CD4-positive, alpha-beta T cell treated with Interleukin-15 for 1 hour (primary cell): ENCODE measurements around the gene SCLT1.

ENCODE experiments used
- DNase-seq: peaks from one replicate; pipeline ENCODE4 v3.0.0-alpha.2; 2020

SCLT1 gene

DNA sequence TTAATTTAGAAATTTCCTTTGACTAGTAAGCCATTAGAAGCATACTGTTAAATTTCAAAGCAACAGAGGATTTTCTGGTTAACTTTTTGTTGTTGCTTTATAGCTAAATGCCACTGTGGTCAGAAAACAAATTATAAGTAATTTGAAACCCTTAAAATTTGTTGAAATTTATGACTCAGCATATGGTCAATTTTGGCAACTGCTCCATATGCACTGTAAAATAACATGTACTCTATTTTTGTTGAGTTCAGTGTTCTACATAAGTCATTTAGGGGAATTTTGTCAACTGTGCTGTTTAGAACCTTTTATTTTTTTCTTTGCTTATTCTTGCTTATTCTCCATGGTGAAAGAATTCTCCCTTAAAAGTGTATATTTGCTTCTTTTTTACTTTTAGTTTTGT, 28.6 kb downstream of the SCLT1 start:
- DNase-seq, result no peak

DNA sequence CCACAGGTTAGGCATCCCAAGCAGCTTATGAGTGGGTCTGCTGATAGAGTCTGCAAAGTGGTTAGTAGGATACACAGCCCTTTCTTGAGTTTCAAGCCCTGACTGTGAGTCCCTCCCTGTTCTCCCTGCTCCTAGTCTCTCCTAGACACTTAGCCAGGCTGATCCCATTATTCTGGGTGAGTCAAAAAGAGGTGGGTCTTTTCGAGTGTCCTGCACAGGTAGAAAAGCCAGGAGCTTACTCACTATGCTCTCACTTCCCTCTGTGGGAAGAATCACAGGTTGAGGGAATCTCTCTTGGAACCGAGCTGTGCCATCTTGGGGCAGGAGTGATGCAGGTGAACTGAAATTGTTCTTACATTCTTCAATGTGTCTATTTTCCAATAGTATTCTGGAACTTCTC, 29.7 kb downstream of the SCLT1 start:
- DNase-seq, result no peak

- DNase-seq, result no peak
Measured at GRCh38 chr4:129062580-129062979, 30.8 kb downstream of the SCLT1 start.

DNA sequence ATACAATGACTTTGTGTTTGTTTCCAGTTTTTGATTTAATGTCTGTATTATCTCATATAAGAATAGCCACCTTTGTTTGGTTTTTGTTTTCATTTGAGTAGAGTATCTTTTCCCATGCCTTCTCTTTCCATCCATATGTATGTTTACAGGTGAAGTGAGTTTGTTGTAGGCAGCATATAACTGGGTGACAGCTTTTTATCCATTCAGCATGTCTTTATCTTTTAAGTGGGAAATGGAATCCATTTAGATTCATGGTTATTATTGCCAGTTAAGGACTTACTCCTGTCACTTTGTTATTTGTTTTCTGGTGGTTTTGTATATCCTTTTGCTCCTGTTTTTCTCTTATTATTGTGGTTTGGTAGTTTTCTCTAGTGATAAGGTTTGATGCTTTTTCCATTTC, 34.3 kb downstream of the SCLT1 start:
- no peak for DNase-seq

DNA sequence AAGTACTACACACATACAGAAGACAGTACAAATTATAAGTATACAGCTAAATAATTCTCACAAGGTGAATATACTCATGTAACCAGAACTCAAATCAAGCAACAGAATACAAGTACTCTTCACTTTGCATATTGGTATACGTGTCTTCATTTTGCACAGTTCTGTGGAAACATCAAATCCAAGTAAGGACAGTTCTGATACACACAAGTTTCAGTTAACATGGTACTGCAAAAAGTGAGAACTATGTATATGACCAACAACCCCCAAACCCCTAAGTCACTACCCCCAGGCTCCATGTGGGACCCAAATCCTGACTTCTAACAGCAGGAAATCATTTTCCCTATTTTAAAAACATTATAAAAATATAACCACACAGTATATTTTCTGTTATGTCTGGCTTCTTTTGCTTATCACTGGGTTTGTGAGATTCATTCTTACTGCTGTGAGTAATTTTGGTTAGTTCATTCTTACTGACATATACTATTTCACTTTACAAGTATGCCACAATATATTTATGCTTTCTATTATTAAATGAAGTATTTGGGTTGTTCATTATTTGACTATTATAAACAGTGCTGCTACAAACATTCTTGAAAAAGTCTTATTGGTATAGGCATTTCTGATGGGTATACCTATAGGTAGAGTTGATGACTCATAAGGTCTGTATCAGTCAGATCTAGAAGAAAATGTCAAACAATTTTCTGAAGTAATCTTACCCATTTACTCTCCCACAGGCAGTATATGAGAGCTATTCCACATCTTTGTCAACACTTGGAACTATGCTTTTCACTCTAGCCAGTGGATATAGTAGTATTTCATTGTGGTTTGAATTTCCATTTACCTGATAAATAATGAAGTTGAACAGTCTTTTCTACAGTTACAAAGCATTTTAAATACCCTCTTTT, 47.0 kb downstream of the SCLT1 start:
- DNase-seq, result no peak

GRCh38 chr4:129043523-129043922, 49.8 kb downstream of the SCLT1 start:
- DNase-seq, result no peak

GRCh38 chr4:129040471-129040870, 52.9 kb downstream of the SCLT1 start:
- DNase-seq, result no peak

DNA sequence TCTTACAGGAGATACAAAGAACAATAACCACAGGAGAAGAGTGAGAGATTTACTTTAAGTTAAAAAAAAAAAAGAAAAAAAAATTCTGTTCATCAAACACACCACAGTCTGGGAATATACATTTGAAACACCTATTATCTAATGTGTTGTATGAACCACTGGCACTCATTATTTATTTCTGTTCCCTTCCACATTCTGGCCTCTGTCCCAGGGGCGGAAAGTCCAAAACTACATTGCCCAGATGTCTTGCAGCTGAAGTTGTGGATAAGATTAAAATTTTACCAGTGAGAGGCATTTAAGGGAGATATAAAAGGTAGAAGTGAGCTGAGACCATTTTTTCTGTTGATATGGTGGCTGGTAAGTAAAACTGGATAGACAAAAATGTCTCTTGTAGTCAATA, 56.2 kb downstream of the SCLT1 start:
- DNase-seq, result no peak

DNA sequence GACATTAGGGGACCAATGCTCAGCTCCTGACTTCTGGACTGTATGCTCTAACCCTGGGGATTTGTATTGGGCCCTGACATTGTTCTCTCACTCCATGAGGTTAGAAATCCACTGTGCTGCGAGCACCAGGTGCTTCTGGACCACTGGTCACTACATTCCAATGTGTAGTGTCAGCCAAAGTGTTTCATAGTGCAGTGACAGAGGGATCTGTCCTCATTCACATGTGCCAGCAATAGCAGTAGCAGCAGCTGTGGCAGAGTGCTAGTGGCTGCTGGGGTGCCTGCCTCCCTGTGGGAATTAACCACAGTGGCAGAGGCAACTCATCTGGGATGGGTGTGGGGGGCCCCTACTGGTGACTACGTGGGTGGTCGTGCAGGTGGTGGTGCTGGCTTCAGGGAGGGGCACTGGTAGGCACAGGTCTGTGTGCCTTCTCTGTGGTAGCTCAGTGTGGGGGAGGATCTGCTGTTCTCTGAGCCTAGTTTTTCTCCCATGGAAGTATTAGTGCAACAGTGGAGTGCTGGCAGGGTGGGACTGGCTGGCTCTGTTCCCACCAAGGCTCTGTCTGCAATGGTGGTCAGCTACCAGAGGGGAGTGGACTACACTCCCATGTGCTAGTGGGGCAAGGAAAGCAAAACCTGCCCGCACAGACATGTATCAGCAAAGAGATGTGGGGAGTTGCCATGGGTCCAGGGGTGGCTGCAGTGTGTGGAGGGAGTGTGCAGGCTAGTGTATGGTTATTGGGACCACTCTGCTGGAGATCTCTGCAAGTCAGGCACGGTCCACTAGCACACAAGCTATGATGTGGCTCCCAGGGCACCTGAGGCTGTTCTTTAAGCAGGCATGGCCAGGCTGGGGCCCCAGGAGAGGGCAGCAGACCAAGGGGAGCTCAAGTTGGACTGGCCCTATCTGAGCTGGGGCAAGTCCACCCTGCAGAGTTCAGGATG, 78.5 kb downstream of the SCLT1 start:
- no peak for DNase-seq

DNA sequence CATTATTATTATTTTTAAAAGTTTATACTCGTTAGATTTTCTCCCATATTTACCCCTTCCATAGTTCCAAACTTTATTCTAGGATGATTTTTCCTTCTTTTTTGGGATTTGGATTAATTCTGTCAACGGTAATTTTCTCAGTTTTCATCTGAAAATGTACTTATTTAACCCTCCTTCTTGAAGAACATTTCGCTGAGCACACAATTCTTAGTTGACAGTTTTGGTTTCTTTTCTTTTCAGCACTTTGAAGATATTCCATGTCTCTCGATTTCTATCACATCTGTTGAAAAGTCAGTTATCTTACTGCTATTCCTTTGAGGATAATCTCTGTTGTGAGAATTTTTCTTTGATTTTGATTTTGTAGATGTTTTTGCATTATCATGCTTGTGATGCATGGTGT, 85.2 kb downstream of the SCLT1 start:
- DNase-seq, result no peak

- DNase-seq, result no peak
Measured at GRCh38 chr4:128986908-128987307, 106.4 kb downstream of the SCLT1 start.

DNA sequence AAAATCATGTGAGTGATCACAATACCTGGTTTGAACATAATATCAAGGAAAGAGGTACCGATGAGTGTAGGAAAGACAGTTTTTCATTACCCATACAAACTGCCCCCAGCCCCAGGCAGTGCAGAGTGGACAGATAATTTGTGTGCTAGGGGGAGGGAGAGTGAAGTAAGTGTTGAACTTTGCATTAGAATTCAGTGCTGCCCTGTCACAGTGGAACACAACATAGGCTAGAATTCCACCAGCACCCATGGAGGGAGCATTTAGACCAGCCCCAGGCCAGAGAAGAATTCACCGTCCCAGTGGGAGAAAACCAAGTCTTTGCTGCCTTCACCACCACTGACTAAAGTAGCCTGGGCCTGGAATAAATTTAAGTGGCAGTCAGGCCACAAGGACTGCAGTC, 107.3 kb downstream of the SCLT1 start:
- no peak for DNase-seq

DNA sequence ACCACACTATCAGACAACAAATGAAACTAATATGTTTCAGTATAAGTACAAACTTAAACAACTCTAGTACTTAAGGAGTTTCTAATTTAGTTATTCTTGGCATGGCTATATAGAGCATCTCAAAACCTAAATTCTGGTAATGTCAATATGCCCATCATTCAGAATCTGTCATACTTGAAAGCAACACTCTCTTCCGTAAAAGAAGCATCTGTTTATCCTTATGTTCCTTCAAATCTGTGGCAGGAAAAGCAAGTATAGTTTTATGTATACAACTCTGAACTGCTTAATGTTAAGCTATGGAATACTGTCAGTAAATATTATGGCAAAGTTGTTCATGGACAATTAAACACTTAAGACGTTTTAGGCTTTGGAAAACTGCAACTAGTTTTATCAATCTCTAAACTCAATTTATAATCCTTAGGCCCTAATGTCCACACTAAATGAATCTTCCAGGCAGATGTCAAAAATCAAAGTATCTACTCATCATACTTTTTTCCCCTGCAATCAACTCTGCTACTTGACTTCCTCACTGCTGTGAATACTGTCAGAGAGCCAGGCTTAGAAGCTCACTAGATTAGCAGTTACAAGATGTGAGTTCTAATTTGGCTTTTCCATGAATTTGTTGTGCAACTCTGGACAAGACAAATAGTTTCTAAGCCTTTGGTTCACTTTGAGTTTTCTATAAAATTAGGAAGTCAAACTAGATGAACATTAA, 109.4 kb downstream of the SCLT1 start:
- no peak for DNase-seq

DNA sequence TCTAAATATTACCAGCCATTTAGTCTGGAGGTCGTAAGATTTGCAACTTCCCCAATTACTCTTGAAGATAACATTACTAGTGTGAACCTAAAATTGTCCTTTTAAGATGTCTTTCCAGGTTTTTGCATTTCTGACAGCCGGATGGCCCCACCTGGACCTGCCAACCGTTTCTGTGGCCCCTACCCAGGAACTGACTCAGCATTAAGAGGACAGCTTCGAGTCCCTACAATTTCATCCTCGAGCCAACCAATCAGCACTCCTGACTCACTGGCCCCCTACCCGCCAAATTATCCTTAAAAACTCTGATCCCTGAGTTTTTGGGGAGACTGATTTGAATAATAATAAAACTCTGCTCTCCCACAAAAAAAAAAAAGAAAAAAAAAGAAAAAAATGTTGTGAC, 112.0 kb downstream of the SCLT1 start:
- no peak for DNase-seq

- DNase-seq, result no peak
Measured at GRCh38 chr4:128980816-128981326, 112.5 kb downstream of the SCLT1 start.

DNA sequence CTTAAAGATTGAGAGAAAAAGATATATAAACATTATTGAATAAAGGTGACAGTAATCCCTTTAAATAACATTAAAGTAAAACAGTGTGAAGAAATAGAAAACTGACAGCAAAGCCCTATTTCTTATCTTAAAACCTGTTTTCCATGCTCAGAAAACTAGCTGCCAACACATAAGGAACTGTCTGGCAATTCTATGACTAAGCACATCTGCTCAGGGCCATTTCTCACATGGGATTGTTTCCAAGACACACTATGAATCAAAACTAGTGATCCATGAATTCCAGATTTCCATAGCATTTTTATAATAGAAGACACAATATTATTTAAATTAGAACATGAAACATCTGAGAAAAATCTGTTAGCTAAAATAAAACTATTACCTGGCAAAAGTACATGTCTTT, 113.4 kb downstream of the SCLT1 start:
- DNase-seq, result no peak

DNA sequence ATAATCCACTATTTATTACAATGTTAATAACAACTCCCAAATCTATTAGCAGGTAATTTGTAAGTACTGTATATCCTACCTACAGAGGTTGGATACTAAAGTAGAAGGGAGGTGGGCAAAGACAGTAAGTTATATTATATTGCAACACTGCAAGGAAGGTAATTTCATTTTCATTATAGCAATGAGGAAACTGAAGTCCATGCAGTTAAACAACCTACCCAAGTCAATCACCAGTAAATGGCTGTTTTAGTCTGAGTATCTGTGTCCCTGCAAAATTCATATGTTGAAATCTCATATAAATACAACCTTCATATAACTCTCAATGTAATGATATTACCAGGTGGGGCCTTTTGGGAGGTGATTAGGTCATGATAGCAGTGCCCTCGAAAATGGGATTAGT, 114.4 kb downstream of the SCLT1 start:
- DNase-seq, result no peak

DNA sequence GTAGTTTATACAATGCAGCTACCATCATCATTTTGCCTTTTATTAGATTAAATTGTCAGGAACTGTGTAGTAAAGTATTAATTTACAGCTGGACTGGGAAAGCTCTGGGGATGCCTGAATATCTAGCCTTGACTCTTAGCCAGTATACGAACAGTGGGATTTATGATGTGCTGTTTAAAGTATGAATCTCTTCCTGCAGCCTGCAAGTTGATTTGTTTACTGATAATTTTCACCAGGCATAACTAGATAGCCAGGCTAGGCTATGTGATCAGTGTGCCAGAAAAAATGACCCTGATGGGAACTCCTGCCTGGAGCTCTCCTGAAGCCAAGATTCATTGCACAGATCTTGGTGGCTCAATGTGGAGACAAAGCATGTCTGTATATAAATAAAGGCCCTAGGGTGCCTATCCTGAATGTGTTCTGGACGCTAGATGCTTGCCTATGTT, 119.2 kb downstream of the SCLT1 start:
- DNase-seq, result no peak

DNA sequence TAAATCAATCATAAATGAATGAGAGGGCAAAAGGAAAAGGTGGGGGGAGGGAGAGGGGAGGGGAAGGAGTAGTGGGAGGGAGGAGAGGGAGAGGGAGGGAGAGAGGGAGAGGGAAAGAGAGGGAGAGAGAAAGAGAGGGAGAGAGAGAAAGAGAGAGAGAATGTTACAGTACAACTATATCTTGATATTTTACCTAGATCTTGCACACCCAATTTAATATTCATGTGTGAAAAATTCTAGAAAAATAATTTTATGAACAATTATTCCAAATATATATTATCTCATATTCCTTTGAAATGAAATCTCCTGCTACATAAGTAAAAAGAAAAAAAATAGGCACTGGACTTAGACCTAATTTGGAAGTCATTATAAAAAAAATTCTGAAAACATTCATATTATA, 120.0 kb downstream of the SCLT1 start:
- DNase-seq, result no peak

- no peak for DNase-seq
Measured at GRCh38 chr4:128961405-128961804, 131.9 kb downstream of the SCLT1 start.

DNA sequence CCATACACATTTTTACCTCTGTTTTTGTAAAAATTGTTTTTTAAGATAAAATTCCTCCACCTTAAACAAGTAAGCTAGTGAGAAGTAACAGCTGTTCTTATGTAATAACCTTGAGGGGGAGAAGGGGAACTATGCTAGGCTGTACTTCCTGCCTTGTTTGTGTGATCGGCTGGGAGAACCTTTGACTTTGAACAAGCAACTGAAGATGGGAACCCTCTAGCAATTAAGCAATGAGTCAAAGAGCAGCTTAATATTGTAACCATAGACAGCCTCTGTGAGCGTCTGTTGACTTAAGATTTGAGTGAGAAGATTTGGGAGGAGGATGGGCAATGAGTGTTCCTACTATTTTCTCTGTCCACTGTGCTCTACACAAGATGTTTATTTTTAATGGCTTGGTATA, 135.1 kb downstream of the SCLT1 start:
- DNase-seq, result peak; percentile 17

- no peak for DNase-seq
Measured at GRCh38 chr4:128957459-128957858, 135.9 kb downstream of the SCLT1 start.

DNA sequence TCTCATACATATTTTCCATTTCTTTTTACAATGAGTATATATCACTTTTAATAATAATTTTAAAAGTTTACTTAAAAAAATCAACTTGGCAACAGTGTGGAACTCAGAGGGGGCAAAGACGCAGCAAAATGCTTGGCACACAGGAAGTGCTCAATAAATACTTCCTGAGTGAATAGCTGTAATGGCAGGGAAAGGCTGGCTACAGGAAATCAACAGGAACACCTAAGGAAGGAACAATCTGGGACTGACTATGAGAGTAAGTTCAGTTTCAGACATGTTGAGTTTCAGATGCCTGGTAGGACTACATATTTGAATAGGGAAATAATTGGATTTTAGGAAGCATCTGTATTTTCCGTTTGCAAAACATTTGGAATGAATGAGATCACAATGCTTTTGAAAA, 137.6 kb downstream of the SCLT1 start:
- no peak for DNase-seq
